DND-41 (cell line): ENCODE measurements around the gene GSDMA.

Experiments used
- ATAC-seq: fragments of 200-7000 bp; cut with Tn5 transposase; 3 replicates; pipeline ENCODE4 v1.9.1; 2021; ENCODE audit warnings: low read depth; ENCODE audit not compliant: insufficient read depth
- DNase-seq: peaks from one replicate; pipeline ENCODE4 v3.0.0-alpha.2; 2020
- H2AFZ ChIP-seq: 2 replicates; pipeline ENCODE4 v1.6.0; 2012; ENCODE audit warnings: low read depth, low read length
- H3K27ac ChIP-seq: 2 replicates; pipeline ENCODE4 v1.5.1; 2012; ENCODE audit warnings: low read length, inconsistent platforms
- H3K27me3 ChIP-seq: fragments of 200-600 bp; sonication (generic); 2 replicates; pipeline ENCODE4 v1.6.0; 2012; ENCODE audit warnings: low read length, mild to moderate bottlenecking, inconsistent platforms; ENCODE audit not compliant: insufficient read depth, poor library complexity
- H3K36me3 ChIP-seq: 2 replicates; pipeline ENCODE4 v1.5.1; 2012; ENCODE audit warnings: low read length, inconsistent platforms; ENCODE audit not compliant: insufficient read depth
- H3K4me1 ChIP-seq: 2 replicates; pipeline ENCODE4 v1.5.1; 2012; ENCODE audit warnings: mild to moderate bottlenecking, low read length; ENCODE audit not compliant: insufficient read depth
- H3K4me2 ChIP-seq: 2 replicates; pipeline ENCODE4 v1.6.0; 2012; ENCODE audit warnings: mild to moderate bottlenecking, moderate library complexity, low read length, inconsistent platforms; ENCODE audit not compliant: insufficient read depth
- H3K4me3 ChIP-seq, 2 experiments: fragments of 200-600 bp in 1 of 2; shearing (Covaris generic) in 1 of 2; 2 replicates each; pipeline ENCODE4 v1.5.1; 2012 to 2016; ENCODE audit warnings: inconsistent platforms in 2 of 2, low read length in 2 of 2, mild to moderate bottlenecking in 2 of 2, low read depth in 1 of 2, moderate library complexity in 1 of 2
- H3K79me2 ChIP-seq: 2 replicates; pipeline ENCODE4 v1.6.0; 2012; ENCODE audit warnings: low read length, inconsistent platforms; ENCODE audit not compliant: insufficient read depth
- H3K9ac ChIP-seq: 2 replicates; pipeline ENCODE4 v1.6.0; 2012; ENCODE audit warnings: low read depth, mild to moderate bottlenecking, inconsistent platforms, low read length, moderate library complexity
- H3K9me3 ChIP-seq: 2 replicates; pipeline ENCODE4 v1.5.1; 2012; ENCODE audit warnings: low read length, moderate library complexity, mild to moderate bottlenecking, inconsistent platforms; ENCODE audit not compliant: insufficient read depth, severe bottlenecking
- H4K20me1 ChIP-seq: 2 replicates; pipeline ENCODE4 v1.6.0; 2012; ENCODE audit warnings: low read length; ENCODE audit not compliant: insufficient read depth
- EZH2 ChIP-seq: IDR thresholded peaks from 3 replicates; pipeline ENCODE4 v1.6.1; 2012; ENCODE audit warnings: borderline replicate concordance, low read depth, mild to moderate bottlenecking, moderate library complexity, low read length, inconsistent platforms; ENCODE audit not compliant: severe bottlenecking
- TF ChIP-seq, protein P1 (sequence below): IDR thresholded peaks from 2 replicates; pipeline ENCODE4 v1.5.1; 2012; ENCODE audit warnings: borderline replicate concordance, low read length, moderate library complexity, mild to moderate bottlenecking; ENCODE audit not compliant: poor library complexity, severe bottlenecking; ENCODE audit errors: extremely low read depth

The GSDMA gene

DNA sequence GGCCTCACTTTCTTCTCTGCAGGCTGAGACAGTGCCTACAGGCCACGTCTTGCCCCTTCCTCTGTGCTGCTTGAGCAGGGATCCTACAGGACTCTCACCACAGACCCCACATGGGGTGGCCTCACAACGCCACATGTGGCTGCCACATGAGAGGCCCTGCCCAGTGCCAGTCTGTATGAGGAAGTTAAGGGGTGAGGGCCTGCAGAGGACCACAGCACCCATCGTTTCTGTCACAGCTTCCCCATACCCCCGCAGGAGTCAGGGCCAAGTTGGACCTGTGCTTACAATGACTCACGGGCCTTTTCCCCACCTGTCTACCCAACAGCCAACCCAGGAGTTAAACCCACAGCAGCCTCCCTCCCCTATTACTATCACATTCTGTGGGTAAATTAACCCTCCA lies 41.5 kb upstream of the GSDMA start:
- peaks cover 31% of the 10 kb centered on the region for H3K79me2 ChIP-seq
- H3K4me2 ChIP-seq = no peak overlapping the region
- no peak for ATAC-seq
- DNase-seq = no peak
- peaks cover 45% of the 10 kb centered on the region for H4K20me1 ChIP-seq
- H3K27ac ChIP-seq = peak overlapping the region; percentile 42; the same call in 1 of the 2 replicates
- no peak overlapping the region for H2AFZ ChIP-seq
- no peak overlapping the region for H3K4me3 ChIP-seq
- H3K9ac ChIP-seq = no peak overlapping the region
- no peaks in the 10 kb centered on the region for H3K9me3 ChIP-seq
- TF ChIP-seq, protein P1, sequence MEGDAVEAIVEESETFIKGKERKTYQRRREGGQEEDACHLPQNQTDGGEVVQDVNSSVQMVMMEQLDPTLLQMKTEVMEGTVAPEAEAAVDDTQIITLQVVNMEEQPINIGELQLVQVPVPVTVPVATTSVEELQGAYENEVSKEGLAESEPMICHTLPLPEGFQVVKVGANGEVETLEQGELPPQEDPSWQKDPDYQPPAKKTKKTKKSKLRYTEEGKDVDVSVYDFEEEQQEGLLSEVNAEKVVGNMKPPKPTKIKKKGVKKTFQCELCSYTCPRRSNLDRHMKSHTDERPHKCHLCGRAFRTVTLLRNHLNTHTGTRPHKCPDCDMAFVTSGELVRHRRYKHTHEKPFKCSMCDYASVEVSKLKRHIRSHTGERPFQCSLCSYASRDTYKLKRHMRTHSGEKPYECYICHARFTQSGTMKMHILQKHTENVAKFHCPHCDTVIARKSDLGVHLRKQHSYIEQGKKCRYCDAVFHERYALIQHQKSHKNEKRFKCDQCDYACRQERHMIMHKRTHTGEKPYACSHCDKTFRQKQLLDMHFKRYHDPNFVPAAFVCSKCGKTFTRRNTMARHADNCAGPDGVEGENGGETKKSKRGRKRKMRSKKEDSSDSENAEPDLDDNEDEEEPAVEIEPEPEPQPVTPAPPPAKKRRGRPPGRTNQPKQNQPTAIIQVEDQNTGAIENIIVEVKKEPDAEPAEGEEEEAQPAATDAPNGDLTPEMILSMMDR = no peak
- TF ChIP-seq EZH2 = no peak
- peaks cover 27% of the 10 kb centered on the region for H3K4me1 ChIP-seq
- no peaks in the 10 kb centered on the region for H3K27me3 ChIP-seq
- H3K36me3 ChIP-seq = peaks cover 77% of the 10 kb centered on the region

DNA sequence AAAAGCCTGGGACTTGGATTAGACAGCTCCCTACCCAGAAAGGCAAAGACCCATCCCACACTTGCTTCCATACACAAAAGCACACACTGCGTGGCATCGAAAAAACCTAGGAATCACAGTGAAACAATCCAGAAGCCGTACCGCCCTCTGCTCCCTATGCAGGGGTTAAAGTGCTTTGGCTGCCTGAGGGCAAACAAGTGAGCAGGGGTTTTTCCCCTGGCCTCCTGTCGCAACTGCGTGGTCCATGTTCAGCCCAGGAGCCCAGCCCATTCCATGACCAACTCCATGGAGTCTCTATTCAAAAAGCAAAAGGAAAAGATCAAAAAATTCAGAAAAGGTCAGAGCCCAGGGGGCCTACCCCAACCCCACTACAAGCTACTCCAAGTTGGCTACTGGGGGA lies 40.8 kb upstream of the GSDMA start:
- Histone ChIP-seq H3K9me3 (no peaks in the 10 kb centered on the region), H3K36me3 (peaks cover 71% of the 10 kb centered on the region), H3K27ac (no peak overlapping the region), H3K79me2 (peaks cover 38% of the 10 kb centered on the region), H2AFZ (no peak overlapping the region), H3K4me3 (no peak overlapping the region), H3K4me2 (no peak overlapping the region), H4K20me1 (peaks cover 49% of the 10 kb centered on the region), H3K4me1 (peaks cover 32% of the 10 kb centered on the region), H3K9ac (no peak overlapping the region), H3K27me3 (no peaks in the 10 kb centered on the region)
- DNase-seq (no peak), ATAC-seq (no peak)
- no peak for TF ChIP-seq EZH2

DNA sequence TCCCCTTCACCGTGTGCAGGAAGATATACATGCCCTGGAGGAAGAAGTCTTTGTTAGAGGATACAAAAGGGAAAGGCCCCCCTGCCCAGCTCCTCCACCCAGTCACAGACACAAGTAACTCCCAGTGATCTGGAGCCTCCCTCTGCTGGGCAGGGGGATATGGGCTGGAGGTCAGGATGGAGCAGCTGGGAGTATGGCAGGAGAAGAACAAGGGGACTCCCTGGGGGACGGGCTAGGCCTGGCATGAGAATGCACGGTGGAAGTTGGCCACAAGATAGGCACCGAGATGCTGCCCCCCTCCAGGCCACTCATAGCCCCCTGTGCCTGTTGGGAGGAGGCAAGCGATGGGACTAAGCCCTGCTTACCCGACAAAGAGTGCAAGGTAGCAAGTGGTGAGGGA lies 39.6 kb upstream of the GSDMA start:
- Histone ChIP-seq H3K9me3 (no peaks in the 10 kb centered on the region), H3K4me3 (no peak overlapping the region), H3K4me2 (no peak overlapping the region), H3K27ac (no peak overlapping the region), H3K27me3 (no peaks in the 10 kb centered on the region), H2AFZ (no peak overlapping the region), H3K36me3 (peaks cover 63% of the 10 kb centered on the region), H4K20me1 (peaks cover 49% of the 10 kb centered on the region), H3K79me2 (peaks cover 46% of the 10 kb centered on the region), H3K4me1 (peaks cover 37% of the 10 kb centered on the region), H3K9ac (no peak overlapping the region)
- TF ChIP-seq, protein P1 = no peak
- no peak for TF ChIP-seq EZH2
- ATAC-seq (no peak), DNase-seq (no peak)

DNA sequence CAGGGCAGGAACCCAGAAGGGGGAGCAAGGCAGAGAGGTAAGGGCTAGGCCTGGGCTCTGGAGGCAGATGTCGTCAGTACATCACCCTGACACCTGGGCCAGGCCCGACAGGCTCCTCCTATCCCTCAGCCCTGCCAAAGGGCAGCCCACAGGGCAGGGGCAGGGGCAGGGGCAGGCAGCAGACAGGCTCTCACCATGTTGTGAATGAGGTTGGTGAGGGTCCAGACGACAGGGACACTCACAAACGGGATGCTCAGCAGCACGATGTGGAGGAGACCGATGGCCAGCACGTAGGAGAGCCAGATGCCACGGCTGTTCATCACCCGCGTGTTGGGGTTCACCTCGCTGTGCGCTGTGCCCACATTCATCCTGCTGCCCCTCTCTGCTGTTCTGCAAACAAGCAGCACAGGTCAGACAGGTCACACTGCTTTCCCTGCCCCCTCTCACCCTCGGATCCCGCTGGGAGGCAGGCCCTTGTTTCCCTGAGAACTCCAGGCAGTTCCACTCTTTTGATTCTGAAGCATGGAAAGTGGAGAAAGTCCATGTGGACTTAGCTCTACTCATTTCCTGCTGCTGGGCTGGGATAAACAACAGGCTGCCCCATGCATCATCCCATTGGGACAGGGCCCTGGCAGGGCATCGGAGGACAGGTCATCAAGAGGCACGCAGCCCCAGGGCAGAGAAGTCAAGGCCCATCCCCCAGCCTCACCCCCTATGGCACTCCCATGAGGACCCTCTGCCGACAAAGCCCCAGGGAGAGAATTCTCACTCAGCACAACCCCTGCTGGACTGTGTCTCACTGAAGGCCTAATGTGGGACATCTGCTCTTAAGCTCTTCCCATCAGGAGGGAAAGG lies 38.7 kb upstream of the GSDMA start:
- no peak overlapping the region for H3K4me2 ChIP-seq
- H3K27ac ChIP-seq = peak overlapping the region; percentile 87
- H3K79me2 ChIP-seq = peaks cover 50% of the 10 kb centered on the region
- H3K4me3 ChIP-seq = no peak overlapping the region
- no peak overlapping the region for H2AFZ ChIP-seq
- H3K36me3 ChIP-seq = peaks cover 60% of the 10 kb centered on the region
- H4K20me1 ChIP-seq = peaks cover 49% of the 10 kb centered on the region
- no peak overlapping the region for H3K9ac ChIP-seq
- TF ChIP-seq EZH2 = no peak
- TF ChIP-seq, protein P1 = no peak
- ATAC-seq (no peak), DNase-seq (no peak)
- no peaks in the 10 kb centered on the region for H3K27me3 ChIP-seq
- peaks cover 46% of the 10 kb centered on the region for H3K4me1 ChIP-seq
- H3K9me3 ChIP-seq = no peaks in the 10 kb centered on the region
